HG03135 (cell line): ENCODE data around the gene ZAR1L.
"Not testable (repeated sequence)": the region's sequence is repeated elsewhere in the genome, so short reads cannot be mapped to it uniquely, and the experiment has no call there.

Experiments used
- ATAC-seq: cut with Tn5 transposase; IDR thresholded peaks from one replicate; pipeline ENCODE4 v1.9.1; 2021; ENCODE audit warnings: mild to moderate bottlenecking, moderate library complexity; ENCODE audit not compliant: unreplicated experiment

The ZAR1L gene, protein sequence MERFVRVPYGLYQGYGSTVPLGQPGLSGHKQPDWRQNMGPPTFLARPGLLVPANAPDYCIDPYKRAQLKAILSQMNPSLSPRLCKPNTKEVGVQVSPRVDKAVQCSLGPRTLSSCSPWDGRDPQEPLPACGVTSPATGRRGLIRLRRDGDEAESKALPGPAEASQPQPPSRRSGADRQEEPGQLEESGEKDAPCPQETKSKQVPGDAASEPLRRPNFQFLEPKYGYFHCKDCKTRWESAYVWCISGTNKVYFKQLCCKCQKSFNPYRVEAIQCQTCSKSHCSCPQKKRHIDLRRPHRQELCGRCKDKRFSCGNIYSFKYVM

DNA sequence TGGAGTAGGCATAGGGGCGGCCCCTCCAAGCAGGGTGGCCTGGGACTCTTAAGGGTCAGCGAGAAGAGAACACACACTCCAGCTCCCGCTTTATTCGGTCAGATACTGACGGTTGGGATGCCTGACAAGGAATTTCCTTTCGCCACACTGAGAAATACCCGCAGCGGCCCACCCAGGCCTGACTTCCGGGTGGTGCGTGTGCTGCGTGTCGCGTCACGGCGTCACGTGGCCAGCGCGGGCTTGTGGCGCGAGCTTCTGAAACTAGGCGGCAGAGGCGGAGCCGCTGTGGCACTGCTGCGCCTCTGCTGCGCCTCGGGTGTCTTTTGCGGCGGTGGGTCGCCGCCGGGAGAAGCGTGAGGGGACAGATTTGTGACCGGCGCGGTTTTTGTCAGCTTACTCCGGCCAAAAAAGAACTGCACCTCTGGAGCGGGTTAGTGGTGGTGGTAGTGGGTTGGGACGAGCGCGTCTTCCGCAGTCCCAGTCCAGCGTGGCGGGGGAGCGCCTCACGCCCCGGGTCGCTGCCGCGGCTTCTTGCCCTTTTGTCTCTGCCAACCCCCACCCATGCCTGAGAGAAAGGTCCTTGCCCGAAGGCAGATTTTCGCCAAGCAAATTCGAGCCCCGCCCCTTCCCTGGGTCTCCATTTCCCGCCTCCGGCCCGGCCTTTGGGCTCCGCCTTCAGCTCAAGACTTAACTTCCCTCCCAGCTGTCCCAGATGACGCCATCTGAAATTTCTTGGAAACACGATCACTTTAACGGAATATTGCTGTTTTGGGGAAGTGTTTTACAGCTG, at the start of gene ZAR1L, which contains the start of gene BRCA2:
ZAR1L (minus strand) TSS at position 126 of the 790 bp plus-strand sequence. CDS start 3,438 bp downstream, outside the sequence.
BRCA2 (plus strand) TSS at position 271 of the 790 bp plus-strand sequence. CDS start 953 bp downstream, outside the sequence.
- ATAC-seq, result peak; percentile 93

DNA sequence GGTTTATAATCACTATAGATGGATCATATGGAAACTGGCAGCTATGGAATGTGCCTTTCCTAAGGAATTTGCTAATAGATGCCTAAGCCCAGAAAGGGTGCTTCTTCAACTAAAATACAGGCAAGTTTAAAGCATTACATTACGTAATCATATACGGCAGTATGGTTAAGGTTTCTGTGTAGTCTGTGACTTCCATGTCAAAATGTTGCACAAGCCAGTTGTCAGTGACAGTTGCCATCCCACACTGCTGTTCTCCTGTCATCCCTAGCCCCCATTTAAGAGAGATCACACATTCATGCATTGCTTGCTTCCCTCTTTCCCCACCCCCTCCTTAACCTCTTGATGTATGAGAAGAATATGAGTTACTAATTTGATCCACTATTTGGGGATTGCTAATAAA, 47.4 kb upstream of the ZAR1L start:
- no peak for ATAC-seq

DNA sequence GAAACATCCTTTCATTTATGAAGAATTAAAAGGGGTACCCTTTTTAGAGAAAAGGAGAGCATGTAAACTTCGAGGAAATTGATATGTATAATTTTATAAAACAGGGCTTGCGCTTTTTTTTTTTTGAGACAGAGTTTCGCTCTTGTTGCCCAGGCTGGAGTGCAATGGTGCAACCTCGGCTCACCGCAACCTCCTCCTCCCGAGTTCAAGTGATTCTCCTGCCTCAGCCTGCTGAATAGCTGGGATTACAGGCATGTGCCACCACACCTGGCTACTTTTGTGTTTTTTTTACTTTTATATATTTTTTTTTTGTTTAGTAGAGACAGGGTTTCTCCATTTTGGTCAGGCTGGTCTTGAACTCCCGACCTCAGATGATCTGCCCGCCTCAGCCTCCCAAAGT, 40.8 kb upstream of the ZAR1L start:
- not testable (repeated sequence) for ATAC-seq

DNA sequence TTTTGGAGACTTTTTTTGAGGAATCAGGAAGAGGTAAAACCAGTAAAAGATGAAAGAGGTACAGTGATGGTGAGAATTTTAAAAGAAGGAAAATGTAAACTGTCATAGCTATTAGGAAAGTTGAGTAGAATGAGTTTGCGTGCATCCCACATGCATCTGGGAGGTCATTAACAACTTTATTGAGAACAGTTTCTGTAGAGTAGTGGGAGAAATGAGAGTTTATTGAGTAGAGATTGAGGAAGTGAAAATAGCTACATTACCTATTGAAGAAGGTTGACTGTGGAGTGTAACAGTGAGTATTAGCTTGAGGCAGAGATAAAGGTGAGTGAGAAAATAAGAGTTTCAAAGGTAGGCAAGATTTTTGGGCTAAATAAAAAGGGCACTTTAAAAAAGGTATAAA, 38.9 kb upstream of the ZAR1L start:
- peak; percentile 74 for ATAC-seq

DNA sequence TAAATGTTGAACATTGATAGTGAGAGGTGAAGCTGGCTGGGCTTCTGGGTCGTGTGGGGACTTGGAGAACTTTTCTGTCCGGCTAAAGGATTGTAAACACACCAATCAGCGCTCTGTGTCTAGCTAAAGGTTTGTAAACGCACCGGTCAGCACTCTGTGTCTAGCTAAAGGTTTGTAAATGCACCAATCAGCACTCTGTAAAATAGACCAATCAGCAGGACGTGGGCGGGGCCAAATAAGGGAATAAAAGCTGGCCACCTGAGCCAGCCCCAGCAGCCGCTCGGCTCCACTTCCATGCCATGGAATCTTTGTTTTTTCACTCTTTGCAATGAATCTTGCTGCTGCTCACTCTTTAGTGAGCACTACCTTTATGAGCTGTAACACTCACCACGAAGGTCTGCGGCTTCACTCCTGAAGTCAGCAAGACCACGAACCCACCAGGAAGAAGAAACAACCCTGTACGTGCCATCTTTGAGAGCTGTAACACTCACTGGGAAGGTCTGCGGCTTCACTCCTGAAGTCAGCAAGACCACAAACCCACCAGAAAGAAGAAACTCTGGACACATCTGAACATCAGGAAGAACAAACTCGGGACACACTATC, 35.8 kb upstream of the ZAR1L start:
- not testable (repeated sequence) for ATAC-seq

DNA sequence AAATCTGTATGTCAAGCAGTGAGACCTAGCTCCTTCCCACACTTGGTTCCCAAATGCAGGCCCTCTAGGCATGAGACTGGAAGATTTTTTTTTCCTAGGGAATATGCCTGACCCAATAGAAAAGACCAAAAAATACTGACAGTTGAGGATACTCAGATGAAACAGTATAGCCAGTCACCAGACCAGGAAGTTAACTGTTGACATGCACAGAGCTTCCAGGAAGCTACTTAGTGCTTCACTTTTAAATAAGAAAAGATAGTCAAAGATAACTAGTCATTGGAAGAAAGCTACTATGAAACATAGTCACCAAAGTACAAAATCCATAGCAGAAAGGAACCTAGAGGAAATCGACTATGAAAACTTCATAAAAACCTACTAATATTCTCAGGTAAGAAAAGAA, 32.5 kb upstream of the ZAR1L start:
- no peak for ATAC-seq

DNA sequence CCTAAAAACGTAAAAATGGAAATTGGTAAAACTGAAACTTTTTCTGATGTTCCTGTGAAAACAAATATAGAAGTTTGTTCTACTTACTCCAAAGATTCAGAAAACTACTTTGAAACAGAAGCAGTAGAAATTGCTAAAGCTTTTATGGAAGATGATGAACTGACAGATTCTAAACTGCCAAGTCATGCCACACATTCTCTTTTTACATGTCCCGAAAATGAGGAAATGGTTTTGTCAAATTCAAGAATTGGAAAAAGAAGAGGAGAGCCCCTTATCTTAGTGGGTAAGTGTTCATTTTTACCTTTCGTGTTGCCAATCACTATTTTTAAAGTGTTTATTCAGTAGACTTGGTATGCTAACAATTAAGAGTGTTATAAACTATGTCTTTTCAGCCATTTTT, 25.8 kb upstream of the ZAR1L start:
- ATAC-seq, result no peak

DNA sequence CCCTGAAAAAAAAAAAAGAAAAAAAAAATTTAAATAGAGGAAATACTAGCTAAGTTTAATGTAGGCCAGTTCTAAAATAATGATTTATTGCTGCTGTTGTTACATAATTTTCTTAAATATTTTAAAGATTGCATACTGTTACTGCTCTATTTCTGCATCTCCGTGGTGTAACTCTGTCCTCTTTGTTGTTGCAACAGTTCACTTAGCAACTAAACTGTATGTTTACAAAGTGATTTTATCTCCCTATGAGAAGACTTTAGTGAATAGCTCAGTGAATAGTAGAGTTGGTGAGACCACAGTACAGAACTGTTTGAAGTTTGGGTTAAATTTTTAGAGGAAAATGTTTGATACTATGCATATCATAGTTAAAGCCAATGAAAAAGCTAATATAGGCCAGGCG, 19.5 kb upstream of the ZAR1L start:
- no peak for ATAC-seq

DNA sequence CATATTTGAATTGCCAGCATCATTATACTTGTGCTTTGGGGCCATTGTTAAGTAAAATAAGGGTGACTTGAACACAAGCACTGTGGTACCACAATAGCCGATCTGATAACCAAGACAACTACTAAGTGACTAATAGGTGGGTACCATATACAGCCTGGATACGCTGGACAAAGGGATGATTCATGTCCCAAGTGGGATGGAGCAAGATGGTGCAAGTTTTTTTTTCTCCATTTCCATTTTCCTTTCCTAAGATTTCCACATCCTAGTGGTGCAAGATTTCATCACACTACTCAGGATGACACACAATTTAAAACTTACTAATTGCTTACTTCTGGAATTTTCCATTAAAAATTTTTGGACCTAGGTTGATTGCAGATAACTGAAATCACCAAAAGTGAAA, 15.3 kb upstream of the ZAR1L start:
- ATAC-seq, result no peak

DNA sequence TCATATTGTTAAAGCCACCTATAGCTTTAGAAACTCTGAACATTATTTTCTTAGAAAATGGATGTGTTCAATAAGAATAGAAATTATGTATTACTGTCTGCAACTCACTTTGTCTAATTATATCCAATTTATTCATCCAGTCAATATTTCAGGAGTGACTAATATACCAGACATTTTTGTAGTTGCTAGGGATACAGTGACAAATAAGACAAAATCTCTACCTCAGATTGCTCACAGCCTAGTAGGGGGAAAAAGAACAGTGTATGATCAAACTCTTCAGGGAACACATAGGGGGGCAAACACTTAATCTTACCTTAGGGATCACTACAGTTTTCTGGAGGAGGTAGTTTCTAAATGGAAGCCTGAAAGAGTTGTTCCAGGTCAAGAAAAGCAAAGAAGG, 8.7 kb upstream of the ZAR1L start:
- ATAC-seq, result no peak

DNA sequence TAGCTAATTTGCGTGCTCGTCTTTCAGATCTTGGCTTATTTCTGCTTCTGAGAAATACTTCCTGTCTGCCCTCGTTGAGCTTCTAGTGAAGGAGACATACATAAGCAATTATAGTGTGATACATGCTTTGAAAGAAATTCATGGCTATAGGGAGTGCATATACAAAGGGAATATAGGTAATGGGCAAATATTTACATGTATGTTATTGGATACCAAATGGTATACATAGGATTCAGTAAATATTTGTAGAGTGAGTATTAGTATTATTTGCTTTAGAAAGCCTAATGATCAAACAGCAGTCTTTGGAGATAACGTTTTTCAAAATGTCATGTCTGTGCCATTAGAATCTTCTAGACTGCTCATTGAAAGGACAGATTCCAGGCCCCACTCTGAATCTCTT, 5.4 kb upstream of the ZAR1L start:
- no peak for ATAC-seq

DNA sequence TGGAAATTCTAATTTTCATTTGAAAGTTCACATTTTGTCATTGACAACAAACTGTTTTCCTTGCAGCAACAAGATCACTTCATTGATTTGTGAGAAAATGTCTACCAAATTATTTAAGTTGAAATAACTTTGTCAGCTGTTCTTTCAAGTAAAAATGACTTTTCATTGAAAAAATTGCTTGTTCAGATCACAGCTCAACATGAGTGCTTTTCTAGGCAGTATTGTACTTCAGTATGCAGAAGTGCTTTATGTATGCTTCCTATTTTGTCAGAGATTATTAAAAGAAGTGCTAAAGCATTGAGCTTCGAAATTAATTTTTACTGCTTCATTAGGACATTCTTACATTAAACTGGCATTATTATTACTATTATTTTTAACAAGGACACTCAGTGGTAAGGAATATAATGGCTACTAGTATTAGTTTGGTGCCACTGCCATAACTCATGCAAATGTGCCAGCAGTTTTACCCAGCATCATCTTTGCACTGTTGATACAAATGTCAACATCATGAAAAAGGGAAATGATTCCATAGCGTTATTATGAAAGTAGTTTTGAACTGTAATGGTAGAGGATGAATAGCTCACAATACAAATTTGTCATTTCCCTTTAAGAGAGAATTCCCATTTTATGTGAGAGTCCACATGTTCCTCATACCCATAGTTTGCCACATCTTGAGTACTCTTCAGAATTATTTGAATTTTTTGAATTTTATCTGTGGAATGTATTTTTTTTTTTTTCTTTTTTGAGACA, 2.7 kb upstream of the ZAR1L start:
- ATAC-seq, result no peak

DNA sequence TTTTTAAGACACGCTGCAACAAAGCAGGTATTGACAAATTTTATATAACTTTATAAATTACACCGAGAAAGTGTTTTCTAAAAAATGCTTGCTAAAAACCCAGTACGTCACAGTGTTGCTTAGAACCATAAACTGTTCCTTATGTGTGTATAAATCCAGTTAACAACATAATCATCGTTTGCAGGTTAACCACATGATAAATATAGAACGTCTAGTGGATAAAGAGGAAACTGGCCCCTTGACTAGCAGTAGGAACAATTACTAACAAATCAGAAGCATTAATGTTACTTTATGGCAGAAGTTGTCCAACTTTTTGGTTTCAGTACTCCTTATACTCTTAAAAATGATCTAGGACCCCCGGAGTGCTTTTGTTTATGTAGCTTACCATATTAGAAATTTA, 1.3 kb upstream of the ZAR1L start:
- ATAC-seq, result no peak

DNA sequence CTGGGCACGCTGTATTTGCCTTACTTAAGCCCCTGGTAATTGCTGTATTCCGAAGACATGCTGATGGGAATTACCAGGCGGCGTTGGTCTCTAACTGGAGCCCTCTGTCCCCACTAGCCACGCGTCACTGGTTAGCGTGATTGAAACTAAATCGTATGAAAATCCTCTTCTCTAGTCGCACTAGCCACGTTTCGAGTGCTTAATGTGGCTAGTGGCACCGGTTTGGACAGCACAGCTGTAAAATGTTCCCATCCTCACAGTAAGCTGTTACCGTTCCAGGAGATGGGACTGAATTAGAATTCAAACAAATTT, 821 bp upstream of the ZAR1L start:
- peak; percentile 47 for ATAC-seq

DNA sequence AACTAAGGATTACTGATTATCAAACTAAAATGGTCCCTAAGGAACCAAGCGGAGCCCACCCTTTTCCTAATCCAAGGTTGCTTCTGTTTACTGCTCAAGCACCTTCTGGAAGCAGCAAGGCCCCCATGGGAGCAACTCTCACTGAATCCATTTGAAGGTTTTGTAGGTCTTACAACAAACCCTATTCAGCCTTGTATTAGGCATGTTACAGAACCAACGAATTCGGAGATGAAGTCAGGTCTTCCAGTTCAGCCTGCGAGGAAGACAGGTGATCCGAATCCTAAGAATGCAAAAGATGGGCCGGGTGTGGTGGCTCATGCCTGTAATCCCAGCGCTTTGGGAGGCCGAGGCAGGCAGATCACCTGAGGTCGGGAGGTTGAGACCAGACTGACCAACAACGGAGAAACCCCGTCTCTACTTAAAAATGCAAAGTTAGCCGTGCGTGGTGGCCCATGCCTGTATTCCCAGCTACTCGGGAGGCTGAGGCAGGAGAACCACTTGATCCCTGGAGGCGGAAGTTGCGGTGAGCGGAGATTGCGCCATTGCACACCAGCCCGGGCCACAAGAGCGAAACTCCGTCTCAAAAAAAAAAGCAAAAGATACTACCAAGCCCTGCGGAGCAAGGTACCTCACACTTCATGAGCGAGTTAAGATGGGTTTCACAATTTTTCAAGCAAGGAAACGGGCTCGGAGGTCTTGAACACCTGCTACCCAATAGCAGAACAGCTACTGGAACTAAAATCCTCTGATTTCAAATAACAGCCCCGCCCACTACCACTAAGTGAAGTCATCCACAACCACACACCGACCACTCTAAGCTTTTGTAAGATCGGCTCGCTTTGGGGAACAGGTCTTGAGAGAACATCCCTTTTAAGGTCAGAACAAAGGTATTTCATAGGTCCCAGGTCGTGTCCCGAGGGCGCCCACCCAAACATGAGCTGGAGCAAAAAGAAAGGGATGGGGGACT, 609 bp downstream of the ZAR1L start:
- ATAC-seq, result peak; percentile 28

DNA sequence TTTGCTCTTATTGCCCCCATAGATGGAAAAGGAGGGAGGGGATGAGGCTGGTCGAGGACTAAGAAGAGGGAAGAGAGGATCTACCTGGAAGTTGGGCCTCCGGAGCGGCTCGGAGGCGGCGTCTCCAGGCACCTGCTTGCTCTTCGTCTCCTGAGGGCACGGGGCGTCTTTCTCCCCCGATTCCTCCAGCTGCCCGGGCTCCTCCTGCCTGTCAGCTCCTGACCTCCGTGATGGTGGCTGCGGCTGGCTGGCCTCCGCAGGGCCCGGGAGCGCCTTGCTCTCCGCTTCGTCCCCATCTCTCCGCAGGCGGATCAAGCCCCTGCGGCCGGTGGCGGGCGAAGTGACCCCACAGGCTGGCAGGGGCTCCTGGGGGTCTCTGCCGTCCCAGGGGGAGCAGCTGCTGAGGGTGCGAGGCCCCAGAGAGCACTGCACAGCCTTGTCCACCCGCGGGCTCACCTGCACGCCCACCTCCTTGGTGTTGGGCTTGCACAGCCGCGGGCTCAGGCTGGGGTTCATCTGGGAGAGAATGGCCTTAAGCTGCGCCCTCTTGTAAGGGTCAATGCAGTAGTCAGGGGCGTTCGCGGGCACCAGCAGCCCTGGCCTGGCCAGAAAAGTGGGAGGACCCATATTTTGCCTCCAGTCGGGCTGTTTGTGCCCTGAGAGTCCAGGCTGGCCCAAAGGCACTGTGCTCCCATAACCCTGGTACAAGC, 3.8 kb downstream of the ZAR1L start:
- ATAC-seq, result no peak

DNA sequence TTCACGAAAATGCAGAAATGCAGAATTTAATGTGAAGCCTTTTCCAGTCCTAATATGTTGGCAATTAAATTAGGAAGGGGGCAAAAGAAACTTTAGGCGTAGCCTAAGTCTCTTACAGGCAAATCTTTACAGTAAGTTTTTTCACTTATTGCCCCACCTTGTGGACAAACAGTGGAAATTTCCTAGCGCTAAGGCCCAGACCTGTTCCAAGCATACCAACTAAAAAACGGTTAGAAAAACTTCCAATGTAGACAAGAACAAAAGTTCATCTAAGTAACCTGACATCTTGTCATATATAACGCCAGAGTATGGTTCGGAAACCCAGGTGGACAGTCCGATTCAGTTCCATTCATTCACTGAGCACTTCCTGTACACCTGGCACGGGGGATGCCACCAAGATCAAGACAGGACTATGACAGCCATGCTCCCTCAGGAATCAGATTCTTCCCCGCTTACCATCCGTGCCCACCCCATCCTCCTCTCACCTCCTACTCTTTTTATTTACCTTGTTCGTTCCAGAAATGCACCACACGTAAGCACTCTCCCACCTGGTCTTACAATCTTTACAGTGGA, 4.9 kb downstream of the ZAR1L start:
- peak; percentile 63 for ATAC-seq

DNA sequence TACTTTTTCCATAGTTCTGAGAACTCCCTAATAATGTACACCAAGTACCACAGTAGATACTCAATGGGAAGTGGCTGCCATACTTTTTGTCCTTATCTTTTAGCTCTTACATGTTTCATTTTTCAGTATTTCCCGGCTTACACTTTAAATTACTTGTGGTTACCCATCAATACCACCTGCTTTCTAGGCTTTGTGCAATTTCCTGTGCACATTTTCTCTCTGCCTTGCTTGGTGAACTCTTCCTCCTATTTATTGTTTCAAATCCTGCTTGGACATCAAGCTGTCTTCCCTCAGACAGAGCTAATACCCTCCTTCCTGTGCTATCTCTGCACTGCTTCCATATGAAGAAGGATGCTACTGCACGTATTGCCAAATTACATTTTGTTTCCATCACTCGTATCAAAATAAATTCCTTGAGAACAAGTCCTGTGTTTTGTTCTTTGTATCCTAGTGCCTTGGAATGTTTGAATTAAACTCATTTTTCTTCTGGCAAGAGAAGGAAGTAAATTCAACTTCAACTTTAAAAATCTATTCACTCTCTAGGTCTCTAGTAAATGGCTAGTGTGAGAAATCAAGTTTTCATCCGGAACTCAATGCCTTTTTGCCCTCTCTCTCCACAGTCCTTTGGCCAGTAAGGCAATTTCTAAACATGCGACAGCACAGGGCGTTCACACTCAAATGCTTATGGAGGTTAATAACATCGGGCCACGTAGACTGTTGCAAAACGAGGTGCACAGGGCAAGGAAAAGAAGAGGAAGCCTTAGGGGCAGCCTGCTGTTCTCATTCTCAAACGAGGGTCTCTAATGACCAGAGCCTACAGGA, 5.6 kb downstream of the ZAR1L start:
- peak; percentile 29 for ATAC-seq
